Measurements from ENCODE around the gene BCL11B.
A peak's percentile ranks its signal among the peaks of the same experiment; 100 is the strongest.

Gene BCL11B

GRCh38 chr14:99216191-99216590, 55.8 kb downstream of the BCL11B start:
- DNase-seq: no peak

GRCh38 chr14:99215277-99215676, 56.7 kb downstream of the BCL11B start:
- DNase-seq: no peak

DNA sequence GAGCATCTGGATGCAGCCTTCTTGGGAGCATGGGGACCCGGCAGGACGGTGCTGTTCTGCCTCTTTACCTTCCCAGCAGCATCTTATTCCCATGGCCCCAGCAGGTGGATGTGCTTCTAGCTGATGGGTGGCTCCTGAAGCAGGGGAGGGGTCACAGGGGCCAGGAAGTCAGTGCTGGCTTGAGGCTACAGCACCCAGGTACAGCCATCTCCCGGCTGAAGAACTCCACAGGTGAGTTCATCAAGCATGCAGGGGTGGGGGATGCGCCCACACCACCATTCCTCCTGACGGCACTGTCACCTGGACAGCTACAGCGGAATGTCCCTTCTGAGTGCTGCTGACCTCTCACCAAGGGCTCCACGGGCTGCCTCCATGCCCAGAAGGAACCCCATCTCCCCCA, 57.3 kb downstream of the BCL11B start:
- DNase-seq: no peak

DNA sequence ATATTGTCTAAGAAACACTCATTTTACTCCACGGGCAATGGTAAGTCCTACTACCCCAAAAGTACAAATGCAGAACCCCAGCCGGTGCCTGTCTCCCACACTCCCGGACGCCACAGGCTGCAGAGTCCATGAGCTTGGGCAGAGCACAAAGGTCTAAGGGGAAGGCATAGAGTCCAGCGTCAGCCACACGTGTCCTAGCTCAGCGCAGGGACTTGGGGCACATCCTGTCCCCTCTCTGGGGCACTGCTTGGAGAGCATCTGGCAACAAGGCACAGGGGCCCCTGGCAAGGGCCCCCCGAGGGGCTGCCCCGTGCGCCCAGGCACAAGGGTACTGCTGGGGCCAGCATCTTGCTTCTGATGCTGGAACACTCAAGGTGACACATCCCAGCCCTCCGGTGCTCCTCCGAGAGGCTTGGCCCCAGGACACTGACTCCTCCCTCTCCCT, 58.4 kb downstream of the BCL11B start:
- DNase-seq: no peak

DNA sequence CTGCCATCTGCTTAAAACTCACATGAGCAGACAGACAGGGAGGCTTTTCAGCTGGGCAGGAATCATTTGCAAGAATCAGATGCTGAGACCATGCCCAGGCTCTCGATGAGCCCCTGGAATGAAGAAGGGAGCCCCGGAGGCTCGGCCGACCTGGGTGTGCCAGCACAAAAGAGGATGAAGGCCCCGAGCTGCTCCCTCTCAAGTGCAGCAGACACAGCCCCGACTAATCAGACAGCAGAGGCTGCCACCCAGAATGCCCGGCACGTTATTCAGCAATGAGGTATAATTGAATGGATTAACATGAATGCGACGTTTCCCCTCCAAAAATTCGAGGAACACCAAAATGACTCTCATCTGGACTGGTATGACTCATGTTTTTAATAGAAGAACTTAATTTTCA, 58.9 kb downstream of the BCL11B start:
- DNase-seq: no peak

GRCh38 chr14:99212646-99213045, 59.4 kb downstream of the BCL11B start:
- DNase-seq: no peak

GRCh38 chr14:99212199-99212598, 59.8 kb downstream of the BCL11B start:
- DNase-seq: no peak

- DNase-seq: no peak
Observed at GRCh38 chr14:99211410-99211809, 60.6 kb downstream of the BCL11B start.

GRCh38 chr14:99210333-99210732, 61.7 kb downstream of the BCL11B start:
- DNase-seq: no peak

GRCh38 chr14:99209409-99209808, 62.6 kb downstream of the BCL11B start:
- no peak for DNase-seq

- no peak for DNase-seq
Observed at GRCh38 chr14:99208318-99208717, 63.7 kb downstream of the BCL11B start.

DNA sequence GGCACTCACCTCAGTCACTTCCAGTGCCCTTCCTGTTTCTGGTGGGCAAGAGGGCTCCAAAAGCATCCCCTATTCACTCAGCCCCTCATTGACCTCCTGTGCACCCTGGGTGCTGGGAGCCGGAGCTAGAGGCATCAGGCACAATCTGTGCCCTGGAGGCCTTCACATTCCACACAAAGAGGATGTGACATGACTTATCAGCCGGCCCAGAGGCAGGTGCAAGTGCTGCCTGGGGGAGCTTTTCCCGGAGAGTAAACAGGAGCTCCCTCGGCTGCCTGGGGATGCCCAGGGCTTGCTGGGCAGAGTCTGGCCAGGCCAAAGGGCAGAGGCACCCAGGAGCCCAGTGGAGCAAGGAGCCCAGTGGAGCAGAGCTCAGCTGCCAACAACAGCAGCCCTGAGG, 64.5 kb downstream of the BCL11B start:
- DNase-seq: no peak

GRCh38 chr14:99206090-99206489, 65.9 kb downstream of the BCL11B start:
- no peak for DNase-seq

DNA sequence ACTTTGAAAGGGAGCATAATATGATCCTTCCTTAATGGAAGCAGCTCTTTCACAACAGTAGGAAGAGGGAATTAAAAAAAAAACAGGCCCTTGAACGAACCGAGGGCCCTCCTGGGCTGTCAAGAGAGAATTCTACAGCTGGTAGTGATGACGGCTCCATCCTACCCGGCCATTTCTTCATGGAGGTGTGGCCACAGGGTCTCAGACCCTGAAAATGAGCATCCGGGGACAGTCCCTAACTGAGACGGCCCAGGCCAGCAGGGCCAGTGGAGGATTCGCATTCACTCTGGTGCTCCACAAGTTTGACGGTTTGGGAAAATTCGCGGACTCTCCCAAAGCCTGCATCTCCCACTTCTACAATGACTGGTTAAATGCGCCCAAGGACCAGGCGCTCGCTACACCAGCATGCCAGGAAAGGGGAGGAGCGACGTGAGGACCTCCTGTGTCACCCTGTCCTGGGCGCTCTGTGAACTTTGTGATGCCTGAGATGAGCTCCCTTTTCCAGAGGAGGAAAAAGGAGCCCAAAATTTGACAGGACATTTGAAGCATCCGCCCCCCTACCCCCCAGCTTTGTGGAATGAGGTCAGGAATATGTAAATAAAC, 66.8 kb downstream of the BCL11B start:
- DNase-seq: no peak

GRCh38 chr14:99203801-99204200, 68.2 kb downstream of the BCL11B start:
- DNase-seq: no peak

GRCh38 chr14:99203080-99203479, 68.9 kb downstream of the BCL11B start:
- no peak for DNase-seq

DNA sequence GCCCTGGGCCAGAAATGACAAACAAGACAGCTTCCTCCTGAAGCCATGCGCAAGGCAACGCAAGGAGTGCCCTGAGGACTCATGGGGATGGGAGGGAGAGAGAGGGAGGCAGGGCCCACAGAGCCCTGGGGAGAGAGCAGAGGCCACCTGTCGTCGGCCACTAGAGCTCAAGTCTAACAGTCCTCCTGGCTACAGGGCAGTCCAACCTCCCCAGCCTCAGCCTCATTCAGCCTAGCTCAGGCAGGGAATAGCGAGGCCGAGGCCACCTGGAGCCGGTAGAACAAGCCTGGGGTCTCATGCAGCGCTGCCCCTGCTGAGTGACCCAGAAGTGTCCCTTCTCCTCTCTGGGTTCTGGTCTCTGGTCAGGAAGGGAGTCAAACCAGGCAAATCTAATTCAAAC, 69.5 kb downstream of the BCL11B start:
- no peak for DNase-seq

GRCh38 chr14:99201351-99202073, 70.5 kb downstream of the BCL11B start:
- no peak for DNase-seq

- no peak for DNase-seq
Observed at GRCh38 chr14:99200654-99201005, 71.4 kb downstream of the BCL11B start.

- DNase-seq: peak in 1 of 2 donors; percentile 8
Observed at GRCh38 chr14:99199846-99200653, 71.9 kb downstream of the BCL11B start.

DNA sequence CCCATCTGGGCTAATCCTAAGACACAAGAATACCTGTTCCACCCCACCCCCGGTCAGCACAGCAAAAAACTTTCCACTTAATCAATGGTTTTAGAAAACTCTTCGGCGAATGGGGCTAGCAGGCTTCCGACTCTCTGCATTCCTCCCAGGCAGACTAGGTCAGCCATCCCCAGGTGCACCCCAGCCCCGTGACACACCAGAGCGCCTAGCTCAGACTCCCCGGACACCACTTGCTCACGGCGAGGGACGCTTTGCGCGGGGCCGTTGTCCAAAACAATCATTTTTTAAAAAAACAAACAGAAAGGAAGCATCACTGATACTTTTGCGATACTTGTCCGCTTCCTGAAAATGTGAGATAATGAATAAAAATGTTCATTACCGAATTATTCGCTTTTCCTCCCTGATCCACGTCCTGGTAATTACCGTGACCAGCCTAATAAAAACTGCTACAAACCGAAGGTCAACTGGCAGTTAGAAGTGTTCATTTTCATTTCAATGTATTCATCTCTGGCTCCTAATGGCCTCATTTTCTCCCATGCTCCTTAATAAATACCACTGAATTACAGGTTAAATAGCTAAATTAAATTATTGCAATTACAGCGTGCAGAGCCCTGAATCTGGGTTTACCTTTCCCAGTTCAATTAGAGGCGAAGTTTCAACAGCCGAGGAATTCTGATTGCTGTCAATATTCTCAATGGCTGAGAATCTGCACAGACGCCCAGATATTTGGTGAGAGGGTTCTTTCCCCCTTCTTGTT, 73.1 kb downstream of the BCL11B start:
- DNase-seq: no peak

GRCh38 chr14:99196310-99196650, 75.7 kb downstream of the BCL11B start:
- DNase-seq: no peak

DNA sequence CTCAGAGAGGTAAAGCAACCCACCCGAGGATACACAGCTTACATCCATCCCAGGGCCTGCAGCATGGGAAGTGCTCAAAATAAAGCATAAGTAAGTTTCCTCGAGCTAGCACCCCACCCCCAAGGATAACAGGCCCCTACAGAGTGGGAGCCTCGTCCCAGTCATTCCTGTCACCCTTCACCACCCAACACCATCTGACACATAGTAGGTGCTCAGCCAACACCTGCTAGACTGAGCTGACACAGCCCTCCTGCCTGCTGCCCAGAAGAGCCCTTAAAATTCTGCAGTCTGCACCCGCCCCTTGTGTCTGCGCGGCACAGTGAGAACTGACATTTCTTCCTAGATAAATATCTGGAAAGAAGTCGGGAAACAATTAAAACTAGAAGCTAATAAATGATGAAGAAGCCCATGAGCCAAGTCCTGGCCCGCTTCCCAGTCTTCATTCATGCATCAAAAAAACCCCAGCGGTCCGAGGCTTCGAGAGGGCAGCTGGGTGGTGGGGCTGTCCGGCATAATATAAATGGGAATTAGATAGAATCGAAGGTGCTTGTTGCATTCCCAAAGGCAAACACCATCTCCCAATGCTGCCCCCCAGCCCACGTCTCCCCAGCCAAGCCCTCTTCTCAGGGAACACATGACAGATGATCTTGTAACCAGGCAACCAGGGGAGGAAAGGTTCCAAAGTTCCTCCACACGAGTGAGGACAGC, 76.2 kb downstream of the BCL11B start:
- DNase-seq: no peak
